HEK293T (cell line): ENCODE results near the gene CABLES2.

ENCODE experiments used
- CTCF ChIA-PET: fragments of 350-600 bp; formaldehyde crosslinking; extraction: SDS; loops from one replicate; lab custom pipeline; 2021; ENCODE audit warnings: antibody characterized with exemption, inconsistent platforms; lab: Yijun Ruan, JAX
- POLR2A ChIA-PET: fragments of 350-600 bp; formaldehyde crosslinking; extraction: SDS; loops from one replicate; lab custom pipeline; 2020; ENCODE audit warnings: antibody characterized with exemption, inconsistent platforms; lab: Yijun Ruan, JAX
- DNase-seq: peaks from one replicate; pipeline ENCODE4 v3.0.0; 2012; ENCODE audit warnings: mixed read lengths; ENCODE audit errors: extremely low spot score
- ARNT ChIP-seq: fragments of 450-650 bp; IDR thresholded peaks from 2 replicates; pipeline ENCODE4 v1.6.1; 2017; ENCODE audit warnings: mild to moderate bottlenecking
- BHLHE40 ChIP-seq: fragments of 450-650 bp; IDR thresholded peaks from 2 replicates; pipeline ENCODE4 v1.6.1; 2016; ENCODE audit warnings: mild to moderate bottlenecking, moderate library complexity, borderline replicate concordance
- CTBP1 ChIP-seq: fragments of 450-650 bp; IDR thresholded peaks from 2 replicates; pipeline ENCODE4 v1.6.1; 2016; ENCODE audit warnings: borderline replicate concordance
- ELF4 ChIP-seq: fragments of 450-650 bp; IDR thresholded peaks from 2 replicates; pipeline ENCODE4 v1.6.1; 2017; ENCODE audit warnings: antibody characterized with exemption
- FOXA1 ChIP-seq: fragments of 450-650 bp; IDR thresholded peaks from 2 replicates; pipeline ENCODE4 v1.6.1; 2016; ENCODE audit warnings: mild to moderate bottlenecking
- FOXK2 ChIP-seq: fragments of 450-650 bp; IDR thresholded peaks from 2 replicates; pipeline ENCODE4 v1.6.1; 2016; ENCODE audit warnings: mild to moderate bottlenecking
- FOXM1 ChIP-seq: fragments of 450-650 bp; IDR thresholded peaks from 2 replicates; pipeline ENCODE4 v1.6.1; 2017; ENCODE audit warnings: mild to moderate bottlenecking, borderline replicate concordance
- HDGF ChIP-seq: fragments of 450-650 bp; IDR thresholded peaks from 2 replicates; pipeline ENCODE4 v1.6.1; 2017; ENCODE audit warnings: antibody characterized with exemption, borderline replicate concordance
- L3MBTL2 ChIP-seq: fragments of 450-650 bp; conservative IDR thresholded peaks from 2 replicates; pipeline ENCODE4 v1.6.1; 2016; ENCODE audit warnings: mild to moderate bottlenecking
- LEF1 ChIP-seq: fragments of 450-650 bp; IDR thresholded peaks from 2 replicates; pipeline ENCODE4 v1.6.1; 2017; ENCODE audit warnings: mild to moderate bottlenecking, borderline replicate concordance
- NFRKB ChIP-seq: fragments of 450-650 bp; IDR thresholded peaks from 2 replicates; pipeline ENCODE4 v1.6.1; 2016; ENCODE audit warnings: mild to moderate bottlenecking, moderate library complexity
- SP1 ChIP-seq: fragments of 450-650 bp; IDR thresholded peaks from 2 replicates; pipeline ENCODE4 v1.6.1; 2017
- SUZ12 ChIP-seq: fragments of 450-650 bp; IDR thresholded peaks from 2 replicates; pipeline ENCODE4 v1.6.1; 2016; ENCODE audit warnings: mild to moderate bottlenecking
- TARDBP ChIP-seq: fragments of 450-650 bp; IDR thresholded peaks from 2 replicates; pipeline ENCODE4 v1.6.1; 2016
- ZNF384 ChIP-seq: fragments of 450-650 bp; IDR thresholded peaks from 2 replicates; pipeline ENCODE4 v1.6.1; 2016
- TF ChIP-seq, protein P1 (sequence below): fragments of 450-650 bp; IDR thresholded peaks from 2 replicates; pipeline ENCODE4 v1.6.1; 2016

CABLES2 gene

DNA sequence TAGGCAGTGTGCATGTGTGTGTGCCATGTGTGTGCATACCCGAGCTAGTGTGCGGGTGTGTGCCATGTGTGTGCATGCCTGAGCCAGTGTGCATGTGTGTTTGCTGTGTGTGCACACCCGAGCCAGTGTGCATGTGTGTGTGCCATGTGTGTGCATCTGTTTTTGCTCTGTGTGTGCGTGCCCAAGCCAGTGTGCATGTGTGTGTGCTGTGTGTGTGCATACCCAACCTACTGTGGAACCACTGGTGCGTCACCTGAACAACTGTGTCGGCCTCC, 14.6 kb upstream of the CABLES2 start:
- POLR2A ChIA-PET: no interaction called here
- no peak for DNase-seq
- CTCF ChIA-PET: no interaction called here
- no peak for TF ChIP-seq ZNF384
- no peak for TF ChIP-seq SUZ12
- no peak for TF ChIP-seq CTBP1
- TF ChIP-seq LEF1: no peak
- TF ChIP-seq, protein P1, sequence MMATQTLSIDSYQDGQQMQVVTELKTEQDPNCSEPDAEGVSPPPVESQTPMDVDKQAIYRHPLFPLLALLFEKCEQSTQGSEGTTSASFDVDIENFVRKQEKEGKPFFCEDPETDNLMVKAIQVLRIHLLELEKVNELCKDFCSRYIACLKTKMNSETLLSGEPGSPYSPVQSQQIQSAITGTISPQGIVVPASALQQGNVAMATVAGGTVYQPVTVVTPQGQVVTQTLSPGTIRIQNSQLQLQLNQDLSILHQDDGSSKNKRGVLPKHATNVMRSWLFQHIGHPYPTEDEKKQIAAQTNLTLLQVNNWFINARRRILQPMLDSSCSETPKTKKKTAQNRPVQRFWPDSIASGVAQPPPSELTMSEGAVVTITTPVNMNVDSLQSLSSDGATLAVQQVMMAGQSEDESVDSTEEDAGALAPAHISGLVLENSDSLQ: no peak
- no peak for TF ChIP-seq FOXA1
- no peak for TF ChIP-seq L3MBTL2

GRCh38 chr20:62420846-62421715, 14.0 kb upstream of the CABLES2 start:
- no peak for DNase-seq
- TF ChIP-seq CTBP1 (no peak), FOXM1 (no peak), BHLHE40 (no peak), ARNT (no peak), ZNF384 (no peak), FOXA1 (no peak), SUZ12 (no peak), NFRKB (no peak), LEF1 (no peak), HDGF (no peak), TARDBP (no peak), L3MBTL2 (no peak), FOXK2 (no peak), SP1 (no peak), ELF4 (no peak)
- TF ChIP-seq, protein P1: no peak
- ChIA-PET POLR2A (no interaction called here), CTCF (no interaction called here)

GRCh38 chr20:62419759-62420158, 12.7 kb upstream of the CABLES2 start:
- no peak for TF ChIP-seq SP1
- no peak for TF ChIP-seq ELF4
- TF ChIP-seq L3MBTL2: no peak
- no peak for TF ChIP-seq SUZ12
- TF ChIP-seq LEF1: no peak
- TF ChIP-seq TARDBP: no peak
- TF ChIP-seq, protein P1: no peak
- TF ChIP-seq BHLHE40: no peak
- no peak for TF ChIP-seq NFRKB
- TF ChIP-seq ARNT: no peak
- no peak for TF ChIP-seq FOXK2
- no peak for TF ChIP-seq ZNF384
- TF ChIP-seq FOXM1: no peak
- no peak for TF ChIP-seq CTBP1
- TF ChIP-seq HDGF: no peak
- TF ChIP-seq FOXA1: no peak
- ChIA-PET CTCF (interaction anchor here (0.6 to 2.3 kb wide), 2 partner anchors 10 to 21 kb away, joined by 3 to 7 read pairs; no protein-coding TSS in a partner anchor), POLR2A (no interaction called here)
- DNase-seq: no peak

GRCh38 chr20:62418709-62419487, 11.8 kb upstream of the CABLES2 start:
- CTCF ChIA-PET: interaction anchor here (2.3 kb wide), 1 partner anchor 9 kb away, joined by 7 read pairs; no protein-coding TSS in a partner anchor
- DNase-seq: no peak
- TF ChIP-seq ZNF384 (no peak), FOXA1 (no peak), LEF1 (no peak), BHLHE40 (no peak)
- TF ChIP-seq, protein P1: no peak
- POLR2A ChIA-PET: no interaction called here

DNA sequence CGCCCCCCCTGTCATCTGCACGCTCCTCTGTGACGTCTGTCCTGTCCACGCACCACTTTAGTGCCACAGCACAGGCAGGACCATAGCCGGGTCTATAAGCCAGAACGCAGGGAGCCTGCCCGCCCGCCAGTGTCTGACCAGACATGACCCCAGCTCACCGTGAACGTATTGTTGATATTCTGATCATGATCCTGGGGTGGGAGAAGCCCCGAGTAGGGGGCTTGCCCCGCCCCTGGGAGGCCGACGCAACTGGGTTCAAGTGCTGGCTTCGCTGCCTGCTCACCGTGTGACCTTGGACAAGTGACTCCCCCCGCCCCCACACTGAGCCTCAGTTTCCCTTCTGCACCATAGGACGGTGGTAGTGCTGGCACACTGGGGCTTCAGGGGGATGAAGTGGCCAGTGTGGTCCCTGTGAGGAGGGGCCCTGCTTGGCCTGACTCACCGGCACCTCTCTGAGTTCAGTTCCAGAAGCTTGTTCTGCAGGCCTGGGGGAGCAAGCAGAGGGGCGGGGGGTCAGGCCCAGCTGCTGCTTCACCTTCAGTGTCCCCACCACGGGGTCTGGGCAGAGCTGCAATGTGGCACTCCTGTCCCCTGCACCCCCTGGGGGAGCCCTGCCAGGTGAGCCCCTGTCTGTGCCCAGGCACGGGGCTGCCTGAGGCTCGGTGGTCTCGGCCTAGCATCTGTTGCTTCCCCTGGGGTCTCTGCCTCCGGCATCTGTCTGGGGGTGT, 11.1 kb upstream of the CABLES2 start:
- no peak for DNase-seq
- ChIA-PET CTCF (interaction anchor here (2.3 kb wide), 1 partner anchor 8 kb away, joined by 7 read pairs; no protein-coding TSS in a partner anchor), POLR2A (no interaction called here)
- TF ChIP-seq LEF1 (no peak), SUZ12 (no peak), NFRKB (no peak), ZNF384 (no peak), TARDBP (no peak), FOXM1 (no peak)
